GM12875 (cell line): Measurements from ENCODE around the gene DCTPP1.

Experiments
- H3K4me3 ChIP-seq: one replicate; pipeline ENCODE4 v1.5.1; 2011; ENCODE audit warnings: low read depth, low read length, control low read depth
- CTCF ChIP-seq: IDR thresholded peaks from 2 replicates; pipeline ENCODE4 v1.5.1; 2011; ENCODE audit warnings: low read depth, mild to moderate bottlenecking, control low read depth, inconsistent platforms, low read length, moderate library complexity, borderline replicate concordance; ENCODE audit not compliant: insufficient read depth

Gene DCTPP1

DNA sequence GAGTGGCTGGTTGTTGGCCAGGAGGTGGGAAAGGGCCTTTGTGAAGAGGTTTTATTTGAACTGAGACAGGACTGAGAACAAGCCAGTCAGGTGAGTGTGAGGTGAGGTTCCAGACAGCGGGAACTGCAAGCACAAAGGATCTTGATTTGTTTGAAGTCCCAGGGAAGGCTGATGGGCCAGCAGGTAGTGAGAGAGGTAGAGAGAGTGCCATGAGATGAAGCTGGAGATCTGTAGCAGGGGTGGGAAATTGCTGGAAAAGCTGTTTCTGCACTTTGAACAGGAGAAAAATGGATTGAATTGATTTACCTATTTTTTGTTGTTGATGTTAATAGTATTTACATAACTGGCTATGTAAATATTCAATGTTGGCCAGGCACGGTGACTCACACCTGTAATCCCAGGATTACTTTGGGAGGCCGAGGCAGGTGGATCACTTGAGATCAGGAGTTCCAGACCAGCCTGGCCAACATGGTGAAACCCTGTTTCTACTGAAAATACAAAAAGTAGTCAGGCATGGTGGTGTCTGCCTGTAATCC is 7.7 kb upstream of the DCTPP1 start:
- no peak for TF ChIP-seq CTCF
- no peak overlapping the region for H3K4me3 ChIP-seq

DNA sequence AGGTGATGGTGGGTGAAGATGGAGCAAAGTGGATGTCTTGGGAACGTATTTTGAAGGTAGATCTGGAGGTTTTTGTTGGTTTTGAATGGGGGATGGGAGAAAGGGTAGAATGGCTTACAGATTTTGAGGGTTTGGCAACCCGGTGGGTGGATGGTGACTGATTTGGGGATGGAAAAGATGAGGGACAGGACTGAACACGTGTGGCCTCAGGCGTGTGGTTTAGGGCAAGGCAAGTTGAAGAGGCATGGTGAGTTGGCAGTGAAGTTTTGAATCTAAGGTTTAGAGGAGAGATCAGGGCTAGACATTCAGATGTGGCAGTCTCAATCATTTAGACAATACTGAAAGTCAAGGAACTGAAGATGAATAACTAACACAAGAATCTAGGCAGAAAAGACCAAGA is 5.0 kb upstream of the DCTPP1 start:
- TF ChIP-seq CTCF, result no peak
- H3K4me3 ChIP-seq, result no peak overlapping the region

DNA sequence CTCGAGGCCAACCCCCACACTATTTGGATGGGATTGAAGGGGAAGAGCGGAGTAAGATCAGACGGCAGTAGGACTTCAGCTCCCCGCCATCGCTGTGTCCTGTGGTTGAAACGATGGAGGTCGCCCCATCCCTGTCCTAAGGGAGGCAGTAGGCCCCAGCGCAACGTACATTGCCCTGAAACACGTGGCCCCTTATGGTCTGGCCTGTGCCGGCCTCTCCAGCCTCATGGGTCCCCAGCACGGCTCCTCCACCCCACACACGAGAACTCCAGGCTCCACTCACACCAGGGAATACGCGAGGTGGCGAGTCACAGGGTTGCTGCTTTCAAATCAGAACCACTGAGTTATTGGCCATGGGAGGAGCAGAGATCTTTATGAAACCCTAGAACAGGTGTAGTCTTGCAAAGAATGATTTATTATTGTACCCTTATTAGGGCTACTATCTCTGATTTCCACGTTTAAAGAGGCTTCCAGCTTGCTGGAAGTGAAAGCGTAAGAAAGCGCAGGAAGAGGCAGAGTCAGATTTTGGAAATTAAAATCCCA is 669 bp upstream of the DCTPP1 start:
- TF ChIP-seq CTCF, result no peak
- no peak overlapping the region for H3K4me3 ChIP-seq

DNA sequence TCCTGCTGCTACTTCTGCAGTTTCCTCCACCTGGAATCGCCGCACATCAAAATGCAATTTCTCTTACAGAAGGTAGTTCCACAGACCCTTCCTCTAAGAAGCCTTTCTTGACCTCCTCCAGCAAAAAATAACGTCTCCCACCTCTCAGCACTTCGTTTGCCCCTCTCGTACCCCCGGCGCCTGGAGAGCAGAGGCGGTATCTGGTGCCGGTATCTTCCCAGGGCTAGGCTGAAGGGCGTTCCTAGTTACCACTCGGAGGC is 482 bp downstream of the DCTPP1 start:
- H3K4me3 ChIP-seq, result peak overlapping the region; percentile 74
- TF ChIP-seq CTCF, result no peak

- no peak overlapping the region for H3K4me3 ChIP-seq
- TF ChIP-seq CTCF, result no peak
These were observed 1.8 kb downstream of the DCTPP1 start for GRCh38 chr16:30428055-30428454.

DNA sequence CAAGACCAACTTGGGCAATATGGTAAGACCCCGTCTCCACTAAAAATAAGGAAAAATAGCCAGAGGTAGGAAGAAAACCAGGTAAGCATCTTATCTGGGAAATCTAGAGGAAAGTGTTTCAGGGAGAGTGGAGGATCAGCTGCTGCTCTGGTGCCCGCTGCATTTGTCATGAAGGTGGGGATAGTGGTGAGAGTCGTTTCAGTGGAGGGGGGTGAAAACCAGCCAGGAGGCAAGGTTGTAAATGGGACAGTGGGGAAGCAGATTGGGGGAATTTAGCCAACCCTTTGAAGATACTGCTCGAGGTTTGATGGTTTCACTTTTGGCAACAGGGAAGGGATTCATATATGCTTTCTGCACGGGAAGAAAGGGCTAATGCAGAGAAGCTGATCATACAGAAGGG is 8.8 kb downstream of the DCTPP1 start:
- no peak for TF ChIP-seq CTCF

DNA sequence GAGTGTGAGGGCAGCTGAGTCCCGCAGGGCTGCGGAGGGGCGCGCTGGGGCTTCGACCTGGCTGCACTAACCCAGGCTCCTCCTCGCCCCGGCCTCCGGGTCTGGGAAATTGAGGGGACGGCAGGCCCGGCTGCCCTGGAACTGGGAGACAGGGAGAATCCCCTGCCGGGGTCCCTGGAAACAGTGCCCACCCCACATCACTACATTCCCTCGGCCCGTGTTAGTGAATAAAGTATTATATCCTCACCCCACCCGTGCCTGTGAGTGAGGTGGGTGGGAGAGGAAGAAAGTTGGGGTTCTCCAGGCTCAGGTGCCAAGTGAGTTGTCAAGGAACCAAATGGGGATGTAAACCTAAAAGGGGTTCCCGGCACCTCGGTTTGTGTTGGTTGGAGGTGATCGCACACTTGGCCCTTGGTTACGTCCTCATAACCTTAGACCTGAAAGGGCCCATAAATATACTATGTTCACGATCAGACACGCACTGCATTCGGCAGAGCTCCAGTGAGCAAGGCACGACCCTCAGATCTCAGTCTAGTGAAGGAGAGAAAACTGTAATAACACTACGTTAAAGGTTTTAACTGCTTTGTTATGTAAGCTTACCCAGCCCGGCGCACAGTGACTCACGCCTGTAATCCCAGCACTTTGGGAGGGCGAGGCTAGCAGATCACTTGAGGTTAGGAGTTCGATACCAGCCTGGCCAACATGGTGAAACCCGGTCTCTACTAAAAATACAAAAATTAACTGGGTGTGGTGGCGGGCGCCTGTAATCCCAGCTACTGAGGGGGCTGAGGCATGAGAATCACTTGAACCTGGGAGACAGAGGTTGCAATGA is 11.3 kb downstream of the DCTPP1 start:
- peak overlapping the region; percentile 49 for H3K4me3 ChIP-seq
- TF ChIP-seq CTCF, result no peak

More for the DNA sequence above, 8.8 kb downstream of the DCTPP1 start:
- no peak overlapping the region for H3K4me3 ChIP-seq
